WTC11 (cell line): ENCODE data around the gene MYORG.

ENCODE experiments used
- ATF2 ChIP-seq: sonication (generic); formaldehyde crosslinking; IDR thresholded peaks from 2 replicates; pipeline ENCODE4 v1.8.1; 2022; ENCODE audit warnings: low read depth, missing genetic modification reagents, borderline replicate concordance
- CTCF ChIP-seq: fragments of 200-600 bp; IDR thresholded peaks from 2 replicates; pipeline ENCODE4 v1.8.0; 2022; ENCODE audit warnings: antibody characterized with exemption
- ETV6 ChIP-seq: sonication (generic); formaldehyde crosslinking; IDR thresholded peaks from 2 replicates; pipeline ENCODE4 v1.8.1; 2022; ENCODE audit warnings: mild to moderate bottlenecking, missing genetic modification reagents
- FOXJ3 ChIP-seq: sonication (generic); formaldehyde crosslinking; IDR thresholded peaks from 2 replicates; pipeline ENCODE4 v1.9.0; 2021; ENCODE audit warnings: missing genetic modification reagents, mild to moderate bottlenecking, borderline replicate concordance
- FOXP1 ChIP-seq: sonication (generic); formaldehyde crosslinking; IDR thresholded peaks from 2 replicates; pipeline ENCODE4 v1.8.0; 2022; ENCODE audit warnings: missing genetic modification reagents, mild to moderate bottlenecking, moderate library complexity, borderline replicate concordance
- FOXP4 ChIP-seq: sonication (generic); formaldehyde crosslinking; IDR thresholded peaks from 2 replicates; pipeline ENCODE4 v1.8.0; 2022; ENCODE audit warnings: mild to moderate bottlenecking, missing genetic modification reagents
- IRF2 ChIP-seq: sonication (generic); formaldehyde crosslinking; IDR thresholded peaks from 2 replicates; pipeline ENCODE4 v1.8.0; 2022; ENCODE audit warnings: low read depth, missing genetic modification reagents, borderline replicate concordance
- JUN ChIP-seq: sonication (generic); formaldehyde crosslinking; IDR thresholded peaks from 2 replicates; pipeline ENCODE4 v1.8.0; 2023; ENCODE audit warnings: mild to moderate bottlenecking, missing genetic modification reagents
- MAX ChIP-seq: sonication (generic); formaldehyde crosslinking; IDR thresholded peaks from 2 replicates; pipeline ENCODE4 v1.8.0; 2022; ENCODE audit warnings: mild to moderate bottlenecking, missing genetic modification reagents
- NR2C2 ChIP-seq: sonication (generic); formaldehyde crosslinking; IDR thresholded peaks from 2 replicates; pipeline ENCODE4 v1.8.0; 2022; ENCODE audit warnings: mild to moderate bottlenecking, missing genetic modification reagents
- SOX15 ChIP-seq: fragments of 250-450 bp; sonication (Bioruptor Pico); IDR thresholded peaks from 2 replicates; pipeline ENCODE4 v1.9.0; 2021; ENCODE audit warnings: mild to moderate bottlenecking
- USF2 ChIP-seq: sonication (generic); formaldehyde crosslinking; IDR thresholded peaks from 2 replicates; pipeline ENCODE4 v1.8.1; 2023; ENCODE audit warnings: mild to moderate bottlenecking, missing genetic modification reagents, moderate library complexity
- ZNF138 ChIP-seq: sonication (generic); formaldehyde crosslinking; conservative IDR thresholded peaks from 2 replicates; pipeline ENCODE4 v1.8.1; 2022; ENCODE audit warnings: mild to moderate bottlenecking, moderate library complexity, missing genetic modification reagents

GRCh38 chr9:34400275-34400674, 23.6 kb upstream of the MYORG start:
- peak; percentile 53; the same call in 1 of the 2 replicates for TF ChIP-seq CTCF
- no peak for TF ChIP-seq FOXP4 (CRISPR knock-in tag)
- TF ChIP-seq NR2C2 (CRISPR knock-in tag), result no peak
- TF ChIP-seq FOXP1 (CRISPR knock-in tag), result no peak
- TF ChIP-seq SOX15 (CRISPR knock-in tag), result no peak
- TF ChIP-seq JUN (CRISPR knock-in tag), result no peak
- TF ChIP-seq IRF2 (CRISPR knock-in tag), result no peak
- TF ChIP-seq ATF2, result no peak
- no peak for TF ChIP-seq FOXJ3 (CRISPR knock-in tag)
- no peak for TF ChIP-seq MAX
- no peak for TF ChIP-seq ETV6 (CRISPR knock-in tag)
- TF ChIP-seq ZNF138, result no peak
- no peak for TF ChIP-seq USF2 (CRISPR knock-in tag)
